DMS 273 (cell line): ENCODE results near the gene SP110.
A peak's percentile ranks its signal among the peaks of the same experiment; 100 is the strongest.
"Not testable (repeated sequence)": the region's sequence is repeated elsewhere in the genome, so short reads cannot be mapped to it uniquely, and the experiment has no call there.

Experiments
- DNase-seq: peaks from one replicate; lab custom pipeline; 2025; ENCODE audit not compliant: unreplicated experiment; lab: John Stamatoyannopoulos, UW

Gene SP110

DNA sequence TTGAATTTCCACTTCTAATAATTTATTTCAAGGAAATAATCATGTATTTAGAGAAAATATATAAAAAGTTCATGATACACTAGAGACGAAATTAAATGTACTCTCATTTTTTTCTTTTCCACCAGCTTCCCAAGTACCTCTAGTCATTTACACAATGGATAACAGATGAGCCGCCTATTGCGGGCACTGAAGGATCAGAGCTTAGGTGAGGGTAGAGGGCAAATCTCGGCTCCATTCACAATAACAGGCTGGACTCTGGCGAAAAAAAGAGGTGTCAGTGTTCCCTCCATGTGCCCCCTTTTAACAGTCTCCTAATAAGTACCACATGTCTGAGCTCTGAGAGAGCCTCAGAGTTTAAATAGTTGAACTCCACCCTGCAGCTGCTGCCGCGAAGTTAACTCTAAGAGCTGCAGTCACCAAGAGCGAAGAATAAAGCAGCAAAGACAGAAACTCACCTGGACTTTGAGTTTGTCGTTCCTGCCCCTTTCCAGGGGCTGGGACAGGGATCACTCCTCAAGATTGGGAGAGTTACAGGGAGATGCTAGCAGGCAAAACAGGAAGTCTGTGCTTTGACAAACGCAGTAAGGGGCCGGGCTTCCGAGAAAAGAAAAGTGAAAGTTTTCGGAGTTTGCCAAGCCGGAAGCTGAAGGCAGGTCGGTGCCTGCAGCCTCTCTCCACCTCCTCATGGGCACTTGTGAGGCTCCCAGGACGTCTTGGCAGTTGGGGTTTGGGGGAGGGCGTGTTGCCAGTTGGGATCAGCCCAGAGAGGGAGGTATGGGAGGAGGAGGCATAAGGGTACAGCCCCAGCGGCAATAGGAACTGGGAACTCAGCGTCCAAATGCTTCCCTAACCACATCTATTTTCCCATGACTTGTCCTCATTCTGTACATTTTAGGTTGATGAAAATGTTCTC is at the start of gene SP110:
Gene SP110 (minus strand): TSS at position 566 of the 913 bp plus-strand sequence. CDS start 3,057 bp downstream, outside the sequence.
- peak; percentile 92 for DNase-seq

DNA sequence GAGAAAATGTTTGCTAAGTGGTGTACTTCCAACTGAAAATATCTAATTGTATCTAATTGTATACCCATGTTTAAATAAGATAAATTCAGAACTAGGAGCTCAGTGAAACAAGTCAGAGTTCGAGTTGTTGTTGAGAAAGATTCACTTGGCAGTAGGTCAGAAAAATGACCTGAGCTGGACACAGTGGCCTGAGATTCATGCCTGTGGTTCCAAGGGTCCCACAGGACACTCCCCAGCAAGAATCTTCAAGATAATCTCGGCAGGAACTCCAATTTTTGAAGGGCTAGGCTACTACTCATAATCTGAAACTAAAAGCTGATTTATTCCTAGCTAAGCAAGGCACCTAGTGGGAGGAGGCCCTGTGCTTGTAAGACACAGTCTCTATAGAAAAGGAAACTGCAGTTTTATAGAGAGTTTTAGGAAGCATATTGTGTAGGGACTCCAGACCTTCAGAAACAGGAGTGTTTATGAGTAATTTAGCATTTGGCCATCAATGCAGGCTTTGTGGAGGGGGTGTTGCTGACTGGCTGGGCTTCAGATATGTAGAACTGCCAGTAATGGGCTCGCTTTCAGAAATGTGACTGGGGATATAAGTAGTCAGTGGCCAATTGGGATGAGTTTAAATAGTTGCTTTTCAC is 48.9 kb upstream of the SP110 start:
- no peak for DNase-seq

- DNase-seq, result no peak
Measured at GRCh38 chr2:230267556-230267955, 47.8 kb upstream of the SP110 start.

- DNase-seq, result no peak
Measured at GRCh38 chr2:230267059-230267458, 47.3 kb upstream of the SP110 start.

- no peak for DNase-seq
Measured at GRCh38 chr2:230266638-230267037, 46.9 kb upstream of the SP110 start.

DNA sequence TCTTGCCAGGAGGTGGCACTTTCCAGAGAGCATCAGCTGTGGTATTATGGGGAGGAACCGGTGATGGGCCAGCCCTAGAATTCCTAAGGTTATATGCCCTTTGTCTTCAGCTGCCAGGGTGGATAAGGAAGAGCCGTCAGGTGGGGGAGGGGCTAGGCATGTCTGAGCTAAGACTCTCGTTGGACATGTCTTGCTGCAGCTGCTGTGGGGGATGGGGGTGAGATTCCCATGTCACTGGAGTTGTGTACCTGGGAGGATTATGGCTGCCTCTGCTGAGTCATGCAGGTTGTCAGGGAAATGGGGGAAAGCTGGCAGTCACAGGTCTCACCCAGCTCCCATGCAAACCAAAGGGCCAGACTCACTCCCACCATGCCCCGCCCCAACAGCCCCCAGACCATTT is 45.2 kb upstream of the SP110 start:
- not testable (repeated sequence) for DNase-seq

DNA sequence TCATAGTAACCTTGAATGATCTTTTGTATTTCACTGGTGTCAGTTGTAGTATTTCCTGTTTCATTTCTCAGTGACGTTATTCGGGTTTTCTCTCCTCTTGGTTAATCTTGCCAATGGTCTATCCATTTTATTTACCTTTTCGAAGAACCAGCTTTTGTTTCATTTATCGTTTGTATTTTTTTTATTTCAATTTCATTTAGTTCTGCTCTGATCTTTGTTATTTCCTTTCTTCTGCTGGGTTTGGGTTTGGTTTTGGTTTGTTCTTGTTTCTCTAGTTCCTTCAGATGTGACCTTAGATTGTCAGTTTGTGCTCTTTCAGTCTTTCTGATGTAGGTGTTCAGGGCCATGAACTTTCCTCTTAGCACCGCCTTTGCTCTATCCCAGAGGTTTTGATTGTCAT is 42.5 kb upstream of the SP110 start:
- DNase-seq, result no peak

DNA sequence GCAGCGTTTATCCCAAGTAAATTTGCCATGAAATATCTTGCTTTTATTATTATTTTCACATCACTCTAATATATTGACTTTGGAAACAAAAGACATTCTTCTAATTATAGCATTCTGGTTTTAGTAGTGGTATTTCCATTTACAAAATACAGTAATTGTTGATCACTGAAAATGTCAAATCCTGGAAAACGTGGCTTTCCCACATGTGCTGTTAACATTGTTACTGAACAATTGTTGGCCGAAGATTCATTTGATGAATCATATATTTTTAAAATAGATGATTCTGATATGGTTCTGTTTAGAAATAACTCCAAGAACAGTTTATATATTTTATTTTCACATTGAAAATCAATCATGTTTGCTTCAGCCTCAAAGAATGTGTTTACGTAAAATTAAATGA is 38.7 kb upstream of the SP110 start:
- no peak for DNase-seq

GRCh38 chr2:230256733-230257332 is 37.0 kb upstream of the SP110 start:
- DNase-seq, result no peak

DNA sequence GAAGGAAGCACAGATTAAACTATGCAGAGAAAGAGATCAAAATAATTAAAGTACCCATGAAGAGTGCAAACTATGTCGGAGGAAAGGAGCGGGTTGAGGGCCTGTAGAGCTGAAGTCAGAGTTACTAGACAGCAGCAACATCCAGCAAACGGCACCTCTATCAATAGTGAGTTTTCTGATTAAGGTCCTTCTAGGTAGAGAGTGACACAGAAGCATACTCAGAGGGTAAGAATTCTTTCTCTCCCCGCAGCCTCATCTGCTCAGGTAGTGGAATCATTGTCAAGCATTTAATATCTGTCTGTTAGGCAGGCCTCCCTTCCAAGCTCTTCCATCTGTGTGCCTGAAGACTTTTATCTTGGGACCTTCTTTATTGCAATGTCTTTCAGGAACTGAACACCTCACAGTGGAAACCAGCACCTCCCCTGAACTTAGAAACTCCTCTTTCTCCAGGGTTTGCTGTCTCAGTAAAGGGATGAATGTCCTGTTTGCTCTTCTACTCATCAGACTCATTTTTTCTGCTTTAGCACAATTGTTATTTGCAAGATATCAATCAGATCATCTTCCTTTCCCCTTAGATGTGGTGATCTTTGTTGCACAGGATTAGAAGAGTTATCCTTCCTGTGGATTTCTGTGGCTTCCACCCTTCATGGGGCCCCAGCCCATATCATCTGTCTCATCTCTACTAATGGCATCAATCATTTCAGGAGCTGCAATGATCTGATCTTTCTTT is 34.5 kb upstream of the SP110 start:
- DNase-seq, result no peak

- no peak for DNase-seq
Measured at GRCh38 chr2:230250231-230250630, 30.4 kb upstream of the SP110 start.

- DNase-seq, result no peak
Measured at GRCh38 chr2:230246206-230246605, 26.4 kb upstream of the SP110 start.

DNA sequence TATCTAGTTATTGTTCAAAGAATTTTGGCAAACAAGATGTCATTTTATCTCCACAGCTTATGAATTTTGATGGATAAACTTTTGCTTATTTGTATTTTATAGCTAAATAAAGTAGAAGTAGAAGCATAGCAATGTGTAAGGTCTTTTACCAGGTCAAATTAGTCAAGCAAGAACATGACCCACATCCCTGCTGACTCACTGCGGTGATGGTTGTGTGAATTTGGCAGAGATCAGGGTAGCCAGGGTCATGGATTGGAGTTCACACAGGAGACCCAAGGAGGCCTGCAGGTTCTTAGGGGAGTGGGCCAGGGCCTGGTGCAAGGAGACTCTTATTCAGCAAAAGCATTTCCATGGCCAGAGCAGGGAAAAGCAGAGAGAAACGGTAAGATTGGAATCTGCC is 24.4 kb upstream of the SP110 start:
- DNase-seq, result no peak

GRCh38 chr2:230234845-230235244 is 15.1 kb upstream of the SP110 start:
- DNase-seq, result no peak

DNA sequence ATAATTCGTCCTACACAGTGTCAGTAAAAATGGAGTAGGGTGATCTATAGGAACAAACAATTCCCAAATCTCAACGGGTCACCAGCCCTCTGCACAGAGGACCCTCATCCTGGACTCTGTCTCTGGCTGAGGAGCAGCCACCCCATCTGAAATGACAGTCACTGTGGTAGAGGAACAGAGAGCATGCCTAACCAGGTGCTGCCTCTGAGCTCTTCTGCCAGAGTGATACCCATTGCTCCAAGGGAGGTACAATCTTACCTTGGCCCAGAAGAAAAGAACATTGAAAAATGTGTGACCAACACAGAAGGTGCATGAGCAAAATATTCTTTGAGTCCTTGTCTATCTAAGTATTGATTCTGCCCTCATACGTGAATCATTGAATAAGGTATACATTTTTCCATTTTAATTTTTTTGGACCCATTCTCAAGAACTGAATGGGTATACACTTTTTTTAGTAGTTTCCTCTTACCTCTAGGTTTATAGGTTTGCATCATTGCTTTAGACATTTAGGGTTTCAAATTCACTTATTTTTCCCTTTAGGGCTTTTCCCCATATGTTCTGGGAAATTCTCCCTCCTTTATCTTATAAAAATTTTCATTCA is 14.4 kb upstream of the SP110 start:
- no peak for DNase-seq

DNA sequence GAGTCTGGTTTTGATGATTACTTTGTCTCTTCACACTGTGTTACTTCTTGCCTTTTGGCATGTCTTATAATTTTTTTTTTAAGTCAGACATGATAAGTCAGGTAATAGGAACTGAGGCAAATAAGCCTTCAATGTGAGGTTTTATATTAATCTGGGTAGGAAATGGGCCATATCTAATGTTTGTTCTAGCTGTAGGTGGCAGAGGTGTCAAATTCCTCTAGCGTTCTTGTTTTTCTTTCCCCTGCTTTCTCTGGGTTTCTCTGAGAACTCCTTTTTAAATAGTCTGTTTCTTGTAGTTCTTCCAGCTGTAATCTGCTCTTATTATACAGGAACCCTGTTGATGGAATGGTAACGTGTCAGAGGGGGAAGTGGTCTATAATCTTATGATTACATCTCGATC is 11.5 kb upstream of the SP110 start:
- DNase-seq, result no peak

DNA sequence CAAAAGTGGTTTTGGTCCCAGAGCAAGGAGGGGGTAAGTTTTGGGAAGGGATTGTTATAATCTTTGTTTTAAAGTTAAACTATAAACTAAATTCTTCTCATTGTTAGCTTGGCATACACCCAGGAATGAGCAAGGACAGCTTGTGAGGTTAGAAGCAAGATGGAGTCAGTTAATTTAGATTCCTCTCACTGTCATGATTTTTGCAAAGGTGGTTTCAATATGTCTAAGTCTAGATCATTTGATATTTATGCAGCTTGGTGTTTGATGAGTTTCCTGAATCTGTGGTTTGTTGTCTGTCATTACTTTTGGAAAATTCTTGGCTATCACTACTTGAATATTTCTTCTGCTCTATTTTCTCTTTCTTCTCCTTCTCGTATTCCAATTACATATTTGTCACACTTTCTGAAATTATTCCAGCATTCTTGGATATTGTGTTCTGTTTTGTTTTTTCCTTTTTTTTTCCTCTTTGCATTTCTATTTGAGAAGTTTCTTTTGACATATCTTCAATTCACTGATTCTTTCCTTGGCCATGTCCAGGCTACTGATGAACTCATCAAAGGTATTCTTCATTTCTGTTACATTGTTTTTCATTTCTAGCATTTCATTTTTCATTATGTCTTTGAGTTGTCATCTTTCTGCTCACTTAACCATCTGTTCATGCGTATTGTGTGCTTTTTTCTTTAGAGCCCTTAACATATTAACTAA is 10.9 kb upstream of the SP110 start:
- no peak for DNase-seq

GRCh38 chr2:230230087-230230486 is 10.3 kb upstream of the SP110 start:
- no peak for DNase-seq

DNA sequence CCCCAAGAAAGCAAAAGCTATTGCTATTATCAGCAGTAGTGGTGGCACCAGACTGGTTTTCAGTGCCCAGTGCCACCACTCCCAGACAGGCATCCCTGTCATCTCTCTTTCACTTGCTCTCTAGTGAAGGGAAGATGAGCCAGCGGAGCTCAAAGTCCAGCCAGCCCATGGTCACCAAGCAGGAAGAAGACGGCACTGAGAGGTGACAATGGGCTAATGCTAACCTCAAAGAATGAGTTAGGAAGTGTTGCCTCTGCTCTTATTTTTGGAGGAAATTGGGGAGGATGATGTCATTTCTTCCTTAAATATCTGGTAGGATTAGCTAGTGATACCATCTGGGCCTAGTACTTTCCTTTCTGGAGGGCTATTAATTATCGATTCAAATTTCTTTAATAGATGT is 7.4 kb upstream of the SP110 start:
- no peak for DNase-seq

DNA sequence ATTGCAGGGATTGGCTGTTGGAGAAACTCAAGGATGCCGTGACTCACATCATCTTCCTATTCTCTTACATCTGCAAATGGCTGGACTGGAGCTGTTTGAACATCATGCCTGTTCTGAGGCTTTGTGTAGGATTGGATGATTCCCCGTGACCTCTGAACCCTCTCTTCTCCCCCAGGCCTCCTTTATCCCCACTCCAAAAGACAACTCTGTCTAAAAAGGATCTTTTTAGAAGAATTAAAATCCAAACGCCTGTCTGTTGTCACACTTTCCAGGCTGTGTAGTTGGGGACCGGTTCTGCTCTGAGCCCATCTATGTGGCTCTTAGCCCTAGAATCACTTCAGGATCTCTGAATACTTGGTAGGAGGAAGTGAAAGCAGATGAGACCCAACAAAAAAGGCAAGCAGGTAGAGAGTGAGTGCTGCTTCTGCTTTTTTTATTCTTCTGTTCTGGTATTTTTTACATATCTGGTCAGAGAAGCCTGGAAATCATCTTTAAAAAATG is 6.3 kb upstream of the SP110 start:
- DNase-seq, result no peak
